Astrocyte of the cerebellum (primary cell): ENCODE measurements around the gene HPDL.

Experiments used
- DNase-seq: peaks from one replicate; pipeline ENCODE4 v3.0.0-alpha.2; 2011; ENCODE audit warnings: low read depth
- H3K4me3 ChIP-seq: 2 replicates; pipeline ENCODE4 v1.5.1; 2011; ENCODE audit warnings: mild to moderate bottlenecking, low read depth, low read length, moderate library complexity
- CTCF ChIP-seq: IDR thresholded peaks from 2 replicates; pipeline ENCODE4 v1.5.1; 2012; ENCODE audit warnings: low read length, low read depth, moderate library complexity, mild to moderate bottlenecking; ENCODE audit errors: missing control alignments
- in situ Hi-C: cut with HindIII; loops from 2 replicates; pipeline ENCODE4 v1.10.0; 2017; ENCODE audit warnings: low sequenced_read_pairs

HPDL gene

GRCh38 chr1:45299981-45300668 is 26.6 kb upstream of the HPDL start:
- peak; percentile 70 for TF ChIP-seq CTCF
- H3K4me3 ChIP-seq = no peak overlapping the region
- in situ Hi-C loops = no loop called here
- DNase-seq = peak; percentile 74

- no peak overlapping the region for H3K4me3 ChIP-seq
- no peak for DNase-seq
- in situ Hi-C loops = no loop called here
- TF ChIP-seq CTCF = no peak
These were observed 26.1 kb upstream of the HPDL start for GRCh38 chr1:45300669-45300997.

DNA sequence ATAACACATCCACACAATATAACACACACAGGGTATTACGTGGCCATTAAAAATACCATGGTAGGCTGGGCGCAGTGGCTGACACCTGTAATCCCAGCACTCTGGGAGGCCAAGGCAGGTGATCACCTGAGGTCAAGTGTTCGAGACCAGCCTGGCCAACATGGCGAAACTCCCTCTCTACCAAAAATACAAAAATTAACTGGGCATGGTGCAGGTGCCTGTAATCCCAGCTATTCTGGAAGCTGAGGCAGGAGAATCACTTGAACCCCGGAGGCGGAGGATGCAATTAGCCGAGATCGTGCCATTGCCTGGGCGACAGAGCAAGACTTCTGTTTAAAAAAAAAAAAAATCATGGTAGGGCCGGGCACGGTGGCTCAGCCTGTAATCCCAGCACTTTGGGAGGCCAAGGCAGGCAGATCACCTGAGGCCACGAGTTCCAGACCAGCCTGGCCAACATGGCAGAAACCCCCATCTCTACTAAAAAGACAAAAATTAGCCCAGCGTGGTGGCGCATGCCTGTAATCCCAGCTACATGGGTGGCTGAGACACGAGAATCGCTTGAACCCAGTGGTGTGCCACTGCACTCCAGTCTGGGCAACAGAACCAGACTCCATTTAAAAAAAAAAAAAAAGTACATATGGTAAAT is 24.1 kb upstream of the HPDL start:
- TF ChIP-seq CTCF = no peak
- in situ Hi-C loops = no loop called here
- peak overlapping the region; percentile 58 for H3K4me3 ChIP-seq
- no peak for DNase-seq

DNA sequence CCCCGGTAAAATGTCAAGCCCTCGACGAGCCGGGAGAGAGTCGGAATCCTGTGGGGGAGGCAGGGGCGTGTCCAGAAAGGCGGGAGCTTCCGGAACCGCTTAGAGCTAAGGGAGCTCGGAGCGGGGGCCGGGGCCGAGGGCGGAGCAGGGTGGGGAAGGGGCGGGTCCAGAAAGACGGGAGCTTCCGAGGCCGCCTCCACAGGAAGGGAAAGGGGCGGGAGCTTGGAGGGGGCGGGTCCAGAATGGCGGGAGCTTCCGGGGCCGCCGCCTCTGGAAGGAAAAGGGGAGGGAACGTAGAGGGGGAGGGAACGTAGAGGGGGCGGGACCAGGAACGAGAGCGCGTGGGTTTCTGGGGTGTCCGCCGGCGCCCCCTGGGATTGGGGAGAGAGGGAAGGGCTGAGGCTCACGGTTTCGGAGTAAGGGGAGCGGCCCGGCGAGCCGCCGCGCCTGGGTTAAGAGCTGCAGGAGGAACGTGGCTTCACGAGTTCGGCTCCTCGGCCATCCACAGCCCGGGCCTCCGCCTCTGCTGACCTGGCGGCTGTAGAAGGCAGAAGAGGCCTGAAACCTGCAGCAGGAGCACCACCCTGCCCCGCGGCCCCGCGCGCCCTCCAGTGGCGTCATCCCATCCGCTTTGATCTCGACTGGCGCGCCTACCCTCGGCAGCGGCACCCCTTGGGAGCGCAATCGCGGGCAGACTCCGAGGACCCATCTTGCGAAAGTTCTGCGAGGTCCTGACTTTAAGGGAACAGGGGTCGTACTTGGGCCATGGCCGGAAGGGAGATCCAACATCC is 23.0 kb upstream of the HPDL start:
- peak; percentile 61 for TF ChIP-seq CTCF
- in situ Hi-C loops = no loop called here
- peak; percentile 91 for DNase-seq
- peak overlapping the region; percentile 58 for H3K4me3 ChIP-seq

- no peak for TF ChIP-seq CTCF
- DNase-seq = no peak
- in situ Hi-C loops = no loop called here
- H3K4me3 ChIP-seq = peak overlapping the region; percentile 58
These were observed 22.2 kb upstream of the HPDL start for GRCh38 chr1:45304311-45305081.

DNA sequence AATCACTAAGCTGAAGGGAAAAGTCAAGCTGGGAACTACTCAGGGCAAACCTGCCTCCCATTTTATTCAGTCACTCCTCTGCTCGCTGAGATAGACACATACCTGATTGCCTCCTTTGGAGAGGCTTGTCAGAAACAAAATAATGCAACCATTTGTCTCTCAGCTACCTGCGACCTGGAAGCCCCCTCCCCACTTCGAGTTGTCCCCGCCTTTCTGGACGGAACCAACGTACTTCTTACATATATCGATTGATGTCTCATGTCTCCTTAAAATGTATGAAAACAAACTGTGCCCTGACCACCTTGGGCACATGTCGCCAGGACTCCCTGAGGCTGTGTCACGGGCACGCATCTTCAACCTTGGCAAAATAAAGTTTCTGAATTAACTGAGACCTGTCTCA is 21.5 kb upstream of the HPDL start:
- TF ChIP-seq CTCF = no peak
- DNase-seq = no peak
- H3K4me3 ChIP-seq = no peak overlapping the region
- in situ Hi-C loops = no loop called here
